K562 (cell line): ENCODE data around the gene CCM2. TPM values are rescaled to one million over a fixed set of nuclear protein-coding genes. Genes with fewer than 3 reads are reported as not detected.

Experiments used
- BMI1 ChIP-seq: fragments of 150-350 bp; IDR thresholded peaks from 2 replicates; pipeline ENCODE4 v1.6.1; 2014; ENCODE audit warnings: low read length
- CSDE1 ChIP-seq, 2 experiments: fragments of 450-650 bp; IDR thresholded peaks; 2 replicates each; pipeline ENCODE4 v1.6.1; 2016; ENCODE audit warnings: mild to moderate bottlenecking in 1 of 2
- CTCF ChIP-seq, 3 experiments: IDR thresholded peaks in 2 of 3; conservative IDR thresholded peaks in 1 of 3; 2 replicates each; pipeline ENCODE4 v1.5.1; 2011 to 2012; ENCODE audit warnings: low read length in 3 of 3, mild to moderate bottlenecking in 3 of 3, control low read depth in 2 of 3, improper control_type of control experiment in 1 of 3, inconsistent platforms in 1 of 3, low read depth in 1 of 3, mixed read lengths in 1 of 3, moderate library complexity in 1 of 3; ENCODE audit not compliant: insufficient read depth in 2 of 3
- DIDO1 ChIP-seq: fragments of 450-650 bp; IDR thresholded peaks from 2 replicates; pipeline ENCODE4 v1.6.1; 2016; ENCODE audit warnings: low read depth, missing biosample characterization, missing genetic modification characterization
- DPF2 ChIP-seq: fragments of 450-650 bp; IDR thresholded peaks from 2 replicates; pipeline ENCODE4 v1.6.1; 2016
- ELK1 ChIP-seq: sonication (generic); formaldehyde crosslinking; IDR thresholded peaks from 2 replicates; pipeline ENCODE4 v1.8.1; 2022; ENCODE audit warnings: missing genetic modification reagents
- EWSR1 ChIP-seq: fragments of 450-650 bp; IDR thresholded peaks from 2 replicates; pipeline ENCODE4 v1.6.1; 2018; ENCODE audit warnings: borderline replicate concordance, mild to moderate bottlenecking, low read depth, moderate library complexity; ENCODE audit not compliant: partially characterized antibody
- FOXM1 ChIP-seq, 2 experiments: fragments of 450-650 bp in 1 of 2; sonication (generic) in 1 of 2; formaldehyde crosslinking in 1 of 2; IDR thresholded peaks; 2 replicates each; pipeline versions ENCODE4 v1.6.1 to v1.9.0; 2017 to 2022; ENCODE audit warnings: low read depth in 2 of 2, mild to moderate bottlenecking in 2 of 2, missing genetic modification reagents in 1 of 2, moderate library complexity in 1 of 2
- GATAD2B ChIP-seq: fragments of 450-650 bp; IDR thresholded peaks from 2 replicates; pipeline ENCODE4 v1.6.1; 2017; ENCODE audit warnings: mild to moderate bottlenecking, borderline replicate concordance
- HEY1 ChIP-seq: fragments of 250-450 bp; sonication (Bioruptor Pico); IDR thresholded peaks from 2 replicates; pipeline ENCODE4 v1.5.0; 2020; ENCODE audit warnings: mild to moderate bottlenecking, moderate library complexity, borderline replicate concordance
- HNRNPK ChIP-seq: fragments of 200-400 bp; formaldehyde crosslinking; IDR thresholded peaks from one replicate; pipeline ENCODE4 v1.6.1; 2018; ENCODE audit warnings: mild to moderate bottlenecking, low read depth, low read length; ENCODE audit not compliant: poor library complexity, severe bottlenecking
- HNRNPUL1 ChIP-seq: fragments of 200-400 bp; formaldehyde crosslinking; IDR thresholded peaks from 2 replicates; pipeline ENCODE4 v1.6.1; 2017; ENCODE audit warnings: low read length
- IRF2 ChIP-seq: sonication (generic); formaldehyde crosslinking; IDR thresholded peaks from 2 replicates; pipeline ENCODE4 v1.8.1; 2022; ENCODE audit warnings: mild to moderate bottlenecking, missing genetic modification reagents
- NR2C2 ChIP-seq, 2 experiments: fragments of 200-800 bp in 1 of 2; sonication (Bioruptor generic) in 1 of 2; sonication (generic) in 1 of 2; formaldehyde crosslinking in 1 of 2; IDR thresholded peaks; 2 replicates each; pipeline versions ENCODE4 v1.6.1 to v1.8.0; 2016 to 2022; ENCODE audit warnings: mild to moderate bottlenecking in 1 of 2, missing compliant biosample characterization in 1 of 2, missing genetic modification characterization in 1 of 2, missing genetic modification reagents in 1 of 2
- OTX1 ChIP-seq: fragments of 450-650 bp; formaldehyde crosslinking; IDR thresholded peaks from 2 replicates; pipeline ENCODE4 v1.4.0; 2022; ENCODE audit warnings: mild to moderate bottlenecking
- RBM15 ChIP-seq: fragments of 200-400 bp; formaldehyde crosslinking; IDR thresholded peaks from 2 replicates; pipeline ENCODE4 v1.6.1; 2018; ENCODE audit warnings: mild to moderate bottlenecking, low read length, moderate library complexity; ENCODE audit not compliant: insufficient read depth
- SAFB ChIP-seq: fragments of 200-400 bp; formaldehyde crosslinking; IDR thresholded peaks from 2 replicates; pipeline ENCODE4 v1.6.1; 2017; ENCODE audit warnings: low read depth, low read length, borderline replicate concordance
- SMARCA4 ChIP-seq: fragments of 450-650 bp; IDR thresholded peaks from 2 replicates; pipeline ENCODE4 v1.6.1; 2016
- ZBTB9 ChIP-seq: fragments of 450-650 bp; formaldehyde crosslinking; IDR thresholded peaks from 2 replicates; pipeline ENCODE4 v1.4.0; 2020; ENCODE audit warnings: mild to moderate bottlenecking, moderate library complexity
- ZEB2 ChIP-seq: fragments of 450-650 bp; IDR thresholded peaks from 2 replicates; pipeline ENCODE4 v1.6.1; 2016
- ZFP30 ChIP-seq: fragments of 250-450 bp; sonication (Bioruptor Pico); IDR thresholded peaks from 2 replicates; pipeline ENCODE4 v1.8.0; 2022; ENCODE audit warnings: moderate library complexity, mild to moderate bottlenecking, inconsistent platforms, borderline replicate concordance
- ZNF124 ChIP-seq: sonication (generic); formaldehyde crosslinking; IDR thresholded peaks from 2 replicates; pipeline ENCODE4 v1.8.1; 2022; ENCODE audit warnings: missing genetic modification reagents
- ZNF263 ChIP-seq: sonication (generic); formaldehyde crosslinking; IDR thresholded peaks from 2 replicates; pipeline ENCODE4 v1.8.0; 2022; ENCODE audit warnings: mild to moderate bottlenecking, missing genetic modification reagents, borderline replicate concordance
- ZNF384 ChIP-seq: IDR thresholded peaks from 2 replicates; pipeline ENCODE4 v1.6.1; 2012; ENCODE audit warnings: low read depth, low read length, improper control_type of control experiment
- ZNF584 ChIP-seq: fragments of 200-800 bp; sonication (Bioruptor generic); IDR thresholded peaks from 2 replicates; pipeline ENCODE4 v1.6.1; 2016; ENCODE audit warnings: low read depth, mild to moderate bottlenecking, missing genetic modification characterization, missing compliant biosample characterization
- polyA plus RNA-seq, 8 experiments: library from polyadenylated mRNA; depleted of rRNA in 4 of 8; stranded (reverse) in 5 of 8; unstranded in 3 of 8; fragments of >200 nt; fragmentation: Nextera tagmentation in 2 of 8; fragmentation: Illumina TruSeq in 1 of 8; extraction: Ambion mirVana in 2 of 8; extraction: Trizol in 1 of 8; gene quantifications; 2 replicates each; pipeline versions ENCODE4 v1.2.1 to v1.2.3, GENCODE V29; 2011 to 2014; ENCODE audit warnings: inconsistent platforms in 1 of 8, missing spikeins in 1 of 8
- total RNA-seq, 7 experiments: library from RNA; depleted of rRNA in 6 of 7; stranded (reverse); fragments of >200 nt in 6 of 7; fragmentation: Illumina TruSeq in 2 of 7; extraction: Trizol in 2 of 7; gene quantifications; 2 replicates each; pipeline versions ENCODE4 v1.2.1 to v1.2.3, GENCODE V29; 2011 to 2021; ENCODE audit warnings: low replicate concordance in 1 of 7

Gene CCM2
- total and polyA plus RNA-seq, 9 of the 15 experiments (the other 6 are each of a cell fraction or from before 2014, with no cell fraction given) = 0.41 to 38.6 (median 25.9) TPM

- TF ChIP-seq HEY1 (CRISPR knock-in tag) (0 out of 2 replicates have a peak, but pooled peaks have one; percentile 16), HNRNPUL1 (no peak), SMARCA4 (peak; percentile 29; the same call in 1 of the 2 replicates), NR2C2 (CRISPR knock-in tag; IDR thresholded peaks at IDR 0.05) (no peak), NR2C2 (tag; IDR thresholded peaks at IDR 0.05) (no peak), ELK1 (CRISPR knock-in tag) (no peak), EWSR1 (no peak), FOXM1 (IDR thresholded peaks at IDR 0.05; ENCODE audit: low read depth) (no peak), FOXM1 (CRISPR knock-in tag; IDR thresholded peaks at IDR 0.05; ENCODE audit: low read depth) (no peak), ZFP30 (CRISPR knock-in tag) (no peak), ZNF263 (CRISPR knock-in tag) (no peak), SAFB (no peak), HNRNPK (no peak), ZEB2 (no peak), IRF2 (CRISPR knock-in tag) (no peak), ZNF584 (no peak), GATAD2B (no peak), ZNF124 (CRISPR knock-in tag) (no peak), DPF2 (no peak; the same call in 1 of the 2 replicates), DIDO1 (tag) (no peak), BMI1 (no peak), CTCF (IDR thresholded peaks at IDR 0.05 in 2 of 3, conservative IDR thresholded peaks at IDR 0.05 in 1 of 3; ENCODE audit: insufficient read depth in 2 of 3, low read depth in 1 of 3, low read length in 3 of 3) (no peak), OTX1 (CRISPR knock-in tag) (no peak), ZBTB9 (no peak), ZNF384 (peak; percentile 60; the same call in 1 of the 2 replicates), RBM15 (no peak), CSDE1 (IDR thresholded peaks at IDR 0.05) (no peak)
These were observed 532 bp upstream of the CCM2 start (continued) for GRCh38 chr7:44999245-45000092.
